HG02678 (cell line): Measurements from ENCODE around the gene UBAP1L.
"Not testable (repeated sequence)": the region's sequence is repeated elsewhere in the genome, so short reads cannot be mapped to it uniquely, and the experiment has no call there.

Experiments used
- ATAC-seq: cut with Tn5 transposase; IDR thresholded peaks from one replicate; pipeline ENCODE4 v1.9.1; 2021; ENCODE audit warnings: mild to moderate bottlenecking, moderate library complexity; ENCODE audit not compliant: unreplicated experiment

UBAP1L gene

DNA sequence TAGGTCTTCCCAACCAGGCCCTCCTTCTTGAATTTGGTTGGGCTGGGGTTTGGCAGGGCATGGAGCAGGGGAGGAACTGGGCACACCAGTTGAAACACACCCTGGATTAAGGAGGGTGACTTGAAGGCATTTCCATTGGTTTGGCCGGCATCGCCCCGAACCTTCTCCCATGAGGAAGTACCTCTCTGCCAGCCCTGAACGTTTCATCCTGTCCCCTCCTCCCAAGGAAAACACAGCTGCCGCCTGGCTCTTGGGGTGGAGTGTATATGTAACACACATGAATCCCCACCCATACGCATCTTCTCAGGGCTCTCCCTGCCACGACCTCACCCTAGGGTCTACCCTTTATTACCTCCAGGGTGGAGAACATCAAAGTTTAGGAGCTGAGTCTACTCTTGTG lies 14.6 kb downstream of the UBAP1L start:
- no peak for ATAC-seq

DNA sequence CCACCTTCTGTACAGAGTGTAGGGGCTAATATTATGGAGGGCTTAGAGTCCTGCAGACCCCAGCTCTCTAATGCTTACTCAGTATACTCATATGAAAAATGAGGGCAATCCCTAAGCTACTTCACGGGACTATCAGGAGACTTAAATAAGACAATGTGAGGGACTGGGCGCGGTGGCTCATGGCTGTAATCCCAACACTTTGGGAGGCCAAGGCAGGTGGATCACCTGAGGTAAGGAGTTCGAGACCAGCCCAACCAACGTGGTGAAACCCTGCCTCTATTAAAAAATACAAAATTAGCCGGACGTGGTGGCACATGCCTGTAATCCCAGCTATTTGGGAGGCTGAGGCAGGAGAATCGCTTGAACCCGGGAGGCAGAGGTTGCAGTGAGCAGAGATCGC lies 15.2 kb downstream of the UBAP1L start:
- ATAC-seq = not testable (repeated sequence)

DNA sequence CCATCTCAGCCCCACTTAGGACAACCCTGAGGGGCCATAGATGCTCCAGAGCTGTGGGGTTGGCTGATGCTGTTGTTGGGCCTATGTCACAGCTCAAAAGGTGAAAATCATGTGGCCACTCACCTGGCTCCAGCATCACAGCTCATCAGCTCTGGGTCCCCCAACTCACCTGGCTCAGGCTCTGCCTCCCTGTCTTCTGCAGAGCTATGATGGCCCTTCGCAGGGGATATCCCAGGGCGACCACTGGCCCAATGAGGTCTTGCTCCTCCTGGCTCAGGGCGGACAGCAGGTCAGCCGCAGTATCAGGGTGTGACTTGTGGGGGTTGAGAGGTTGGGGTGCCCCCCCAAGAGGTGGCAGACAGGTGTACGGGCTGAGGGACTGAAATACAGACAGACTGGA lies 15.7 kb downstream of the UBAP1L start:
- no peak for ATAC-seq

DNA sequence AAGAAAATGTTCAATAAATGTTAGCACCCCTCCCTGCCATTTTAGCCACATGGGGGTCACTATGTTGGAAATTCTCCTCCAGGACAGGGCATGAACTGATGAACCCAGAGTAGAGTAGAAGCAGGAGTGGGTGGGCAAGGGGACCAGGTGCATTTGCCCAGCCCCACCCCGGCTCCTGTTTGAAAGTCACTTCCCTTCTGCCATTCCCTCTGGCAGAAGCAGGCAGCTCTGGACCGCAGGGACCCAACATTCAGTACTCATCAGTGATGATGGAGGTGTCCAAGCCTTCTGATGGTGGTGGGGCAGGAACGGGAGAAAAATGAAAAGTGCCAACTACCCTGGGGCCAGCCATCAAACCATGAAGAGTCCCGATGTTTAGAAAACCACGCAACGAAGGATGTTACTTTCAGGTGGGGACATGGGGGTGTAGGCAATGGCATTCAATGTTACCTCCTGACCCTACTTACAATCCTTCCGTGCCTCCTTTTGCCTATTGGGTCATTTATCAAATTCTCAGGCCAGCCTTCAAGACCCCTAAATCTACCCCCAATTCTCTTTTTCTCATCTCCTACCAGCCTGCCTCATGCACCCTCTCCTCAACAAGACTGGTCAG lies 17.2 kb downstream of the UBAP1L start:
- no peak for ATAC-seq

DNA sequence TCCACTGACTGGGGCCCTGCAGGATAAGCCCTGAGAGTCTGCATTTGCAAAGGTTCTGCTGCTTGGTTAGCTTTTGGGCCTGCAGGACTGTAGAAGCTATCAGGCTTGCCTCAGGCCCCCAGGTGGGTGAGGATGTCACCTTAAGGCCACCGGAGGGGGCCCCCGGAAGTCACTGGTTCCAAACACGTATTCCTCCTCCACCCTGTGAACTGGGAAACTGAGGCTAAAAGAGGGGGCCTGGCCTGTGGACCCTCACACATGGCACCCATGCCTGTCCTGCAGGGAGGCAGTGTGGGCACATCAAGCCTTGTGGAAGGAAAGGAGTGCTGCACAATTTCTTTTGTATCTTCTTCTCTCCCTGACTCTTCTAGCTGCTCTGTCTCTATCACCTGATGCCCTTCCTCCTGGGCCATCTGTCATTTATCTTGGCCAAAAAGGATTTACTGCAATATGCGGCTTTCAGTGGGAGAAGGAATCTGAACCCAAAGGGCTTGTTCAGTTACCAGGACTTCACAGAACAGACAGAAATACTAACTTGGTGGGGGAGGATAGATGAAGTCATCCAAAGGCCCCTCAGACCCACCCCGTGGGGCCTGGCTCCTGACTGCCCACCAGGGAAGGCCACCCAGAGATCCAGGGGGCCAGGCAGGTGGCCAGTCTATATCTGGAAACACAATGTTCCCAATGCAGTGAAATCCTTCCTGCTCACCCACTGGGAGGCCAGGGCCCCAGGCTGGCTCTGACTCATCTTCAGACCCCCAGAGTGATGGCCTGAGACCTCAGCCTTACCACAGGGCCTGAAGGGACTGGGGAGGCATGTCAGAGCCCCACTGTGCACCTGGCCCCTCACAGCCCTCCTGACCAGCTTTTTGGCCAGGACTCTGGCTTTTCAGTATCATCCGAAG lies 18.3 kb downstream of the UBAP1L start:
- ATAC-seq = no peak

DNA sequence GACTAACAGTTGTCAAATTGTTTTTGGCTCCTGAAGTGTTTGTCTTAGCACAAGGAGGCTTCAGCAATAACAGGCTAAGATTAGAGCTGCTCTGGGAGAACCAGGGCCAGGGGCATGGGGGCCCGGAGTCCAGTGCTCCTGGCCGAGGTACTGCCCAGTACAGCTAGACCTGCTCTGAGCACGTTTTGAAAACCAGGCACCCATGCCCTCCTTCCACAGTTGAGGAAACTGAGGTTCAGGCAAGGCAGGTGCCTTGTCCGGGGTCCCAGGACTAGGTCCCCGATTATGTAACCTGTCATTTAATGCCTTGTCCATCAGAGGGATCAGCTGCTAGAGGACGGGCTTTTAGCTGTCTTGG lies 19.3 kb downstream of the UBAP1L start:
- no peak for ATAC-seq

DNA sequence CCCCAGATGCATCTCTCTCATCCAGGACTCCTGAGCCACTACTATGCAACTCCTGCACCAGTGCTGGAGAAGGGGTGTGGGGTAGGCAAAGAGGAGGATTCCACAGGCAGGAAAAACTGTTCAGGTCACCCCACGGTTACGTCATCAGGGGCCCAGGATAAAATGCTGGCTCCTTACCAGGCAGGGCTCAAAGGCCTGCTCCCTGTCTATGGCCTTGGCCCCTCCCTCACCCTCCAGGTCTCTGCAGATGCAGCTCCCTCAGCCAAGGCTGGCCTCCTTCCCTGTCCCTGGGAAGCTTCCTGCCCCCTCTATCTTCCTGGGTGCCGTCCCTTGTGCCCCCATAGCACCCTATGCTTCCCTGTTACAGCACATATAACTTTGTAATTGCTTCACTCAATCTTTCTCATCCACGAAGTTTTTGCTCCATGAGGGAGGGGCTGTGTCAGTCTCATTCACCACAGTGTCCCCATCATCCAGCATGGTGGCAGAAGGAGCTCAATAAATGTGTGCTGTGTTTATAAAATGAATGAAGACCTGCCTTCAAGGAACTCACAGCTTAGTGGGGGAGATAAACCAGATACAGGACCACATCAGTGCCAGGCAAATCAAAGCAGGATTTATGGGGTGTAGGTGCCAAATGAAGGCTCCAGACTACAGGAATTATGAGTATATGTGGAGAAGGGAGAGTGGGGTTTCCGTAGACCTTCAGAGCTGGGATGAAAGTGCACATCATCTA lies 19.8 kb downstream of the UBAP1L start:
- no peak for ATAC-seq

DNA sequence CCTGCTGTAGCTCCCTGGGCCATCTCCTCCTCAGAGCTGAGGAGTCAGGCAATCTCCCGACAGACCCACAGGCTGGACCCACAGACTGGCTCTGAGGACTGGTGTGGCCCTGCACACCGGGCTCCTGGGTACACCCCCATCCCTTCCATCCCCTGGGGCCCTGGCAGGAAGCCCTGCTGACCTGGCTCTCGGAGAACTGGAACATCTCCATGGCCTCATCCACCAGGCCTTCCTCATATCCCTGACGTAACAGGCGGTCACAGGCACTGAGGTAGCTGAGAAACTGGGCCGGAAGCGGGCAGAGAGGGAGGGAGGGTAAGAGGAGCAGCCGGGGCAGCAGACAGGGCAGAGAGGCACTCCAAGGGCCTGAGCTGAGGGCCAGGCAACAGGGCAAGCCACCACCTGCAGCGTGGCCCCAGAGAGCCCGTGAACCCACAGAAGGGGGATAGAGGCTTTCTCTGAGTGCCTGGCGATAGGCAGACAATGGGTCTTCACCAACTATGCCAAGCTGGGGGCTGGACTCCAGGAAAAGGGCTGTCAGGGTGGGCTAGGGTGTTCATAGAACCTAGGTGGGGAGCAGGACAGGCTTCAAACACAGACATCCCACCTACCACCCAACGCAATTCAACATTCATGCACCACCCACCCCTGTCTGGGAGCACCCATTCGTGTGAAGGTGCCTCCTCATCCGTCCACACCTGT lies 20.6 kb downstream of the UBAP1L start:
- no peak for ATAC-seq

DNA sequence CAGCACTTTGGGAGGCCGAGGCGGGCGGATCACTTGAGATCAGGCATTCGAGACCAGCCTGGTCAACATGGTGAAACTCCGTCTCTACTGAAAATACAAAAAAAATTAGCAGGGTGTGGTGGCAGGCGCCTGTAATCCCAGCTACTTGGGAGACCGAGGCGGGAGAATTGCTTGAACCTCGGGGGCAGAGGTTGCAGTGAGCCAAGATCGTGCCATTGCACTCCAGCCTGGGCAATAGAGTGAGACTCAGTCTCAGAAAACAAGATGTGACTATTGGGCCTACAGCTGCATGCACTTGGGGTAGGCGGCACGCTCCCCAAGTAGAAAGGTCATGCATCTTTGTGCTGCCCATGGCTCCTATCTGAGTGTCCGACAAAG lies 21.2 kb downstream of the UBAP1L start:
- not testable (repeated sequence) for ATAC-seq

DNA sequence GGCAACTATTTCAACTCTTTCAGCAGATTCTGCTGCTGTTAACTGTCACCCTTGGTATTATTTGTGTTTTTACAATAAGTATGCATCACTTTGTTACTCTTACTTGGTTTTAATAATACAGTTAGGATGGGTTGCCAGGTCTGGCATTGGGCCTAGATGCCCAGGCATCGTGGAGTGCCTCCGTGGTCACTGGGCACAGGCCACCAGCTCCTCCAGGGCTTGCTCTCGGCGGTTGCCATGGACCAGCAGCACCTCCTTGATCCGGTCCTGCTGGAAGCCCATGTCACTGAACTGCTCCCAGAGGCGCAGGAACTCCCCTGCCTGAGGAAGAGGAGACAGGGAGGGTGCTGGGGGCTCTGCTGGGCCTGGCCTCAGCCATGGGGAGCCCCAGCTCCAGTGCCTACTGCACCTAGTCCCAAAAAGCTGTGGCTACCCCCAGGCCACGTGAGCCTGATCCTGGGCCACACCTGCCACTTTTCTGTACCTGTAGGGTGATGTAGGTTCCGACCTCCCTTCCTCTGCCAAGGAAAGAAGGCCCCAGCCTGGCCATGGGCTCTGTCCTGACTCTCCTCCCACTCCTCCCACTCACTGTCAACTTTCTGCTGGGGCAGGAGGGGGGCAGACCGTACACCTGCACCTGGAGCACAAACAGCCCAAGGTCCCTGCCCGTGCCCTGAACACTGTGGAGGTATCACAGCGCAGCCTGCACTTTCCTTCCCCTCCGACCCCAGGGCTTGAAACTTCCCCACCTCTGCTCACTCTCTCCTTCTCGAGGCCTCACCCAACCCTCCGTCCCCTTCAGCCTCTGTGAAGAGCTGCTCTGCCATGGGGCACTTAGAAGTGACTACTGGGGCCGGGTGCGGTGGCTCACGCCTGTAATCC lies 21.8 kb downstream of the UBAP1L start:
- no peak for ATAC-seq

DNA sequence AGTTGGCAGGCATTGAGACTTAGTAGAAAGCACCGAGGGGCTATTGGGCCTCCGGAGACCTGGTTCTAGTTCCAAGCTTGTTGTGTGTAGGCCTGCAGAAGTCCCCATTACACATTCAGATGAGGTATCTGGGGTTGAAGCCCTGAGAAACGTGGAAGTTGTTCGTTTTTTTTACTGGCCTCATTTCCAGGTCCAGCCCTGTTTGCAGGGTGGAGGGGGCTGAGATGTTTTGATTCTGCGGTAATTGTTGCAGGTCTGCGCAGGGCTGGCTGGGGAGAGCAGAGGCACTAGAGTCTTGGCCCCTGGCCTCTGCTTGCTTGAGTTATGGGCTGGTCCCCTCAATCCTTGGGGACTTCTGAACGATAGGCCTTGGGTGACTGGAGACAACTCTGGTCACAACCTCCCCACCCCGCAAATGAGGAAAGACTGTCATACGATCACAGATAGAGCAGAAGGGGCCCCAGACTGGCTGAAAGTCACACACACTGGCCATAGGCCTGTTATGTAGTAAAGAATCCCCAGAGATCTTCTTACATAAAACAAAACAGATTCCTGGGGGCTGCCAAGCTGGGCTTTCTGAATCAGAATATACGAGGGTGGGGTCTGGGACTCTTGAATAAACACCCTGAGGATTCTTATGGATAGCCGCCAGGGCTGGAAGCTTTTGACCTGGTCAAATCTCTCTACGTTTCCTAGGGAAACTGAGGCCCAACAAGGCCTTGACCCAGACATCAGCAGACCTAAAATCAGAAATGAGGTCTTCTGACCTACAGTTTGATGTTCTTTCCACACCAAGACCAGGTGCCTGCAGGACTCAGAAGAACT lies 22.8 kb downstream of the UBAP1L start:
- ATAC-seq = no peak

DNA sequence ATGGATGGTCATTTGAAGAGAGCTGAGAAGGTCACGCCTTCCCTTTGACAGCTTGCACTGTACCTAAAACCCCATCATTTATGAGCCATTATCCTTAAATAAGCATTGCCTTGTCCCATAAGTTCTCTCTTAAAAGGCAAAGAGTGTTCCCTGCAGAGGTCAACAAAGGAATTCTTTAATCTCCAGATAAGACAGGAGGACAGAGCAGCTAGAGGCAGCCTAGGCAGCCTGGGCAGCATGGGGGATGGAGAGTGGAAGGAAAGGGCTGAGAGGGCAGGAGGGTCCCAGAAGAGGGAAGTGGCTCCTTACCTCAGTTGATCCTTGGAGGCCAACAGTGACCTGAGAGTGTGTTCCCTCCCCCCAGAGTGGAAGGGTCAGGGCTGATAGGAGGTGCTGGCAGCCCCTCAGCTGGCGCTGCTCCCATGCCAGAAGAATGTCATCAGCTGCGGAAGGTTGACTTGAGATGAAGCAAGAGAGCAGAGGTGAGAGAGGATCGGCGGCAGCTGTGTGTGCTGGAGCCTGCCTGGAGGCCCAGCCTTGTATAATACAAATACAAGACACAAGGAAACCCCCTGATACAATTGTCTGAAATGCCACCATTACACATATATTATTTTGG lies 25.7 kb downstream of the UBAP1L start:
- no peak for ATAC-seq

DNA sequence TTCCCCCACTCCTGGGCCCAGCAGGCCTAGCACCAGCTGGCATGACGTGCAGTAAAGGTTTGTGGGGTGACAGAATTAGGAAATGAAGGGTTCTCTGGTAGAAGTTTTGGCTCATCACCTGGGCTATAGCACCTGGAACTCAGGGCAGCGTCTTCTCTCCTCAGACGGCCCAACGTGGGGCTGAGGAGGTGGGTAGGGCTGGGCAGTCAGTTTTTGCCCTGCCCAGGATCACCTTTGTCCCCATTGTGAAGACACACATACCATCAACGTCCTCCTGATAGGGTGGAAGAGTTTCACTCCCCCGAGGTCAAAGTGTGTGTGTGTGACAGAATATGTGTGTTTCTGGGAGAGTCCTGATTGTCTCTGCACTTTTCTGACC lies 26.4 kb downstream of the UBAP1L start:
- ATAC-seq = no peak

DNA sequence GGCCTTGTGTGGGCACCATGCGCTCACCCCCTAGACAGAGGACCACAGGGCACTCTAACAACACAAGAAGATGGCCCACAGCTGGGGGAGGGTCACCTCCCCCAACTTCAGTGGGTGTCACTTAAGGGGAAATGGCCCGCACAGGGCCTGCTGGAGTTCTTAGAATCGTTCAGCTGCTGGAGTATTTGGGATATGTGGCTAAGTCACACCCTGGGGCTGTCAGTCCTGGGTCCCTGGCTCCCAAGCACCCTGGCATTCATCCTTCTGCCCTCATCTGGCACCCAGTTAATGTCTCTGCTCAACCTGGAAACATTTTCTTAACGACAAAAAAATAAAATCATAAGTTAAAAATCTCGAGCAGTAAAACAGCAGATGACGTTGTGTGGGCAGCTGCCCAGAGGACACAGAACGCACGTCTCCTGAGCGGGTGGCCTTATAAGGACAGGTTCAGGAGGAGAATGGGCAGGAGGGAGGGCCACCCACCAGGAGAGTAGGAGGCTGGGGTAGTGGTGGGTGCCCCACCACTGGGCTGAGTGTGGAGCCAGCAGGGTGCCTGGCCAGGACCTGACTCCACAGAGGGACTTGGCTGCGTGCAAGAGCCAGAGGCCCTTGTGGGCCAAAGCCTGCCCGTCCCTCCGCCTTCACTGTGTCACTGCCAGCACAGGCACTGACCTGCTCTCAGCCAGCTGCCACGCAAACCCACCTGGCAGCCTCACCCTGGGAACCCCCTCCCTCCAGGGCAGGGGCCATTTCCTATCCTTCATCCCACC lies 26.9 kb downstream of the UBAP1L start:
- ATAC-seq = no peak

DNA sequence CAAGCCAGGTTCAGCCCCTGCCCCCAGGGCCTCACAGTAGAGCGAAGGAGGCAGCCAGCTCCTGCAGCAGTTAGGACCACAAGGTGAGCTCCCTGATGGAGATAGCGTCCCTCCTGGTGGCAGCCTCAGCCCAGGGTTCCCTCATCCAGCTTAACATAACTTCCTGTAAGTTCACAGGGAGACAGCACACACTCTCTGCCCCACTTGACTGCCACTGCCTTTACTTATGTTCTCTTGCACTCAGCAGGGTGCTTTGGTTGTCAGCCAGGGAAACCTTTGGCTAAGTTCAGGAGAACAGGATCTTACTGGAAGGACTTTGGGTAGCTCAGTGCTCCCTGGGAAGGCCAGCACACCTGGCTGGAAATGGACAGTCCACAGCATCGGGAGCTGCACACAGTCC lies 27.6 kb downstream of the UBAP1L start:
- ATAC-seq = no peak

DNA sequence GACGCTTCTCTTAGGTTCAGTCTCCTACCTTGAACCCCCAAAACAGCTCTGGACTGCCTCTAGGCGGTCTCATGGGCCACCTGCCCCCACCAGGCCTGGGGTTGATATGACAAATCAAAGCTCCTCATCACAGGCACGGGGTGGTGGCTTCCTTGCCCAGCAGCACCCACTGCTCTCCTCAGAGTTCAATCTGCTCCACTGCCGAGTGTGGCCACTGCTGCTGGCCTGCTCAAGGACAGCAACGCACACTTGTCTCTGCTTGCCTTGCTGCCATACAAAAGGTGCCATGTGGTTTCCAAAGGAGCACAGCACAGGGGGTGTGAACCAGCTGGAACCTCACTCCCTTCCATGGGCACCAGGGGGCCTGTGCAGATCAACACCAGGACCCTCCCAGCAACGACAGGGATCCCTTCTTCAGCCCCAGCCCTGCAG lies 28.3 kb downstream of the UBAP1L start:
- no peak for ATAC-seq

DNA sequence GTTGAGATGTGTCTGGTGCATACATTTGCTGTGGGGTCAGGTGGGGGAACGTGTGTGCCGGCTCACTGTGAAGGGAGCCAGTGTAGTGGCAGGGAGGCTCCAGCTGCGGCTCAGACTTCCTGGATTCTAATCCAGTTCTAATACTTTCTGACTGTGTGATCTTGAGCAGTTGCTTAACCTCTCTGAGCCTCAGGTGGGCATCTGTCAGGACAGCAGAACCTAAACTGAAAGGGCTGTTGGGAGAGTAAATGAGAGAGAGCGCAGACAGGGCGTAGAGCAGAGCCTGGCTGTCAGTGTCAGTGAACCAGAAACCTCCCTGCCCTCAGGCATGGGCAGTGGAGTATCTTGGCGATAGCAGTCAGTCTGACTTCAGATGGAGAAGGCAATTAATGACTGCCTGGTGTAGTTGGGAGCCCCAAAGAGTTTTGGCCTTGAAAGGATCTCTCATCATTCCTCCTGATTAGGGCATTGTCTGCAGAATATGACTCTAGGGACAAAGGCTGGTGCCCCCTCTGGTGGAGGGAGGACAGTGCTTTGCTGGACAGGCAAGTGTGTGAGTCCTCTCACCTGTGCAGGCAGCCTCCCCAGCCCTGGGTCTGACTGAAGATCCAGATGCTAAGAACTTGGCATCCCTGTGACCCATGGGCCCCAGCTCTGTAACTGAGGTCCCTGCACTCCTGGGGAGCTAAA lies 28.9 kb downstream of the UBAP1L start:
- ATAC-seq = no peak
